GM19324 (cell line): Measurements from ENCODE around the gene SGCA.

Experiments
- ATAC-seq: cut with Tn5 transposase; IDR thresholded peaks from one replicate; pipeline ENCODE4 v1.9.1; 2021; ENCODE audit warnings: mild to moderate bottlenecking, moderate library complexity; ENCODE audit not compliant: unreplicated experiment, low FRiP score

SGCA gene

DNA sequence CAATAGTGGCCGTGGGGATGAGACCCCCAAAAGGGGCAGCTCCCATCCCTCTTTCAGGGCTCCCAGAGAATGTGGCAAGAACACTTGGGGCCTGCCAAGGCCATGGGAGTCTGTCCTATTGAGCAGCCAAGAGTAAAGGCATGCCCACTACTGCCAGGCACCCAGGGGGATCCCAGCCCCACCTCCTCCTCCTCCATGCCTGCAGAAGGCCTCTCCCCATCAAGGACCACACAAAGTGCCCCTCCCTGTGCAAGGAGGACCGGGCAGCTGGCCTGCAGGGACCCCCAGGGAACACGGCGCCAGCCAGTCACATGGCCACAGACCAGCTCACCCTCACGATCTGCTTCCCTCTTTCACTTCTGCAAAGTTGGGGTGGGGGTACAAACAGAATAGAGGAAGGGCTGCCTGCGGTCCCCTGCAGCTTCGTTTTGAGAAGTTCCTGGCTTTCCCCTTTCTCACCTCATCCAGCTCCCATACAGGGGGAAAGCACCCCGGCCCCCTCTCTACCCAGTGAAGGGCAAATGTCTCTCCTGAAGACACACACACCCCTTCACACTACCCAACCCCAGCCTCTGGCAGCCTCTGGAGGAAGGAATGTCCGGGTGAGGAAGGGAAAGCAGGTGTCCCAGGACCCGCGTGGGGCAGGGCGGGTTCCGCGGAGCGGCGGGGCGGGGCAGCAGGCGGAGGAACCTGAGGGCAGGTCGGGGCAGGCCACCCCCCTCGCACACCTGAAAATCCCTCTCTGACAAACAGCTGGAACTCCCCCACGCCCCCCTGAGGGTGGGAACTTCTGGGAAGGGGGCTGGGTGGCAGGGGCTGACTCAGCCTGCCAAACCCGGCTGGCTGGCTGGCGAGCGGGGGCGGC, 17.3 kb upstream of the SGCA start:
- no peak for ATAC-seq

DNA sequence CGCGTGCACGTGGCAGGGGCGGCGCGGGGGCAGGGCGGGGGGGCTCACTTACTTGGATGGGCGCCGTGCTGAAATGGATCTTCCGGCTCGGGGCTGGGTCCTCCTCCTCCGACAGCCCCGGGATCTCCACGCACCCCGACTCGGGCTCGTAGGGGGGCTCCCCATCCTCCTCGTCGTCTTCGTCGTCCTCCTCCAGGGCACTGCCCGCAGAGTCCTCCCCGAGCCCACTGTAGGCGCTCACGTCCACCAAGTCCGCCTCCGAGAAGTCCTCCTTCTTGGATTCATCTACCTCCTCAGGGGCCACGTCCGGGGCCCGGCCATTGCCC, 16.8 kb upstream of the SGCA start:
- ATAC-seq, result no peak

DNA sequence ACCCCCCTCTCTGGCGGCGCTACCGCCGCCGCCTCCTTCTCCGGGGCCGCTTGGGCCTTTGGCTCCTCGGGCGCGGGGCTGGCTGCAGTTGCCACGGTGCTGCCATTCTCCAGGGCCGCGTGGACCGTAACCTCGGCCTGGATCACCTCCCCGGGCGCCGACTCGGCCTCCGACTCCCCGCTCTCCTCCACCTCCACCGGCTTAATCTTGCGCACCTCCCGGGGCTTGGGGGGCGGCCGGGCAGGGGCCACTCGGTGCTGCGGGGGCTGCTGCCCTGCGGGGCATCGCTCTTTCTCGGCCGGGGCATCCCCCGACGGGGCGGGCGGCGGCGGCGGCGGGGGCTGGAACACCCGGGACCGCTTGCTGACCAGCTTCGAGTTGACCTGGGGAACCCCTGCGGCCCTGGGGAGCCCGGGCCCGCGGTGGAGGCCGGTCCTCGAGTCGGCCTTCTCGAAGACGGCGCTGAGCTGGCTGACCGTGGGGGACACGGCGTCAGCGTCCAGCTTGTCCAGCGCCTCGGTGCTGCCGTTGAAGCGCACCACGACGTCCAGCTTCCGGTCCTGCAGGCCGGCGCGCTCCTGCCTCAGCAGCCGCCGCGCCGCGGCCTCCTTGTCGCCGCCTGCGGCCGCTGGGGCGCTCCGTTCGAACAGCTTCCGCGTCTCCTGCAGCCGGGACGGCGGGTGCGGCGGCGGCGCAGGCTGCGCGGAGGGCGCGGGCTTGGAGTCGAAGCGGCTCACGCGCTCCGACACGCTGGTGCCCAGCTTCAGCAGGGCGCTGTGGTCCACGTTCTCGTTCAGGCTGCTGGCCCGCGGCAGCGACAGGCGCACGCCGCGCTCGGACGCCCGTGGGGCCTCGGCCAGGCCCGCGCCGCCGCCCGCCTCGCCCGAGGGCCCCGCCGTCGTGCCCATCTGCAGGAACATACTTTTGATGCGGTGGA, 16.1 kb upstream of the SGCA start:
- no peak for ATAC-seq

DNA sequence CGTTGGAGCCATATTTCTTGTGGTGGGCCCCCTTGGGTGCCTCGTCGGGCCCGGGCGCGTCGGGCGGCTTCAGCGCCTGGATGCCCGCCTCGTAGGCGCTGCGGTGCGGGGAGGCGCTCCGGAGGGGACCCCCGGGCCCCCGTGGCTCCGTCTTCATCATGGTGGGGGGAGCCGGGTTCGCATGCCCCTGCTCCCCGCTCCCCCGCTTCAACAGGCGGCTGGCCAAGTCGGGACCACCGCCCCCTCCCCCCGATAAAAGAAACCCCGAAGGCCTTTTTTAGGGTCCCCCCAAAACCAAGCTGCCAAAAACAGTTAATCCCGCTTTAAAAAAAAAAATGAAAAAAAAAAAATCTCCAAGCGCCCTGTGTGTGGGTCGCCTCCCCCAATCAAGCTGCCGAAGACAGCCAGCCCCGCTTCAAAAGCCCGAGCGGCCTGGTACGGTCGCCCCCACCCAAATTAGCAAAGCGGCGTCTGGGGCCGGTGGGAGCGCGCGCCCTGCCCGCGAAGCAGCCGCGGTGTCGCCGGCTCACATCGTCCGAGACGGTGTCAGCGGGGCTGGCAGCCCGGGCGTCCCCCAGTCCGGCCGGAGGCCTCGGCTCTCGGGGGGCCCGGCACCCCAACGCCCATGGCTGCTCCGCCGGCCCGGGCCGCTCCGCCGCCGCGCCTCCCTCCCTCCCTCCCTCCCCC, 15.3 kb upstream of the SGCA start, which contains the start of gene PPP1R9B:
TSS of gene PPP1R9B (minus strand) at position 324 of the 687 bp plus-strand sequence. CDS start at position 160, 164 bp downstream.
- ATAC-seq, result peak; percentile 2

DNA sequence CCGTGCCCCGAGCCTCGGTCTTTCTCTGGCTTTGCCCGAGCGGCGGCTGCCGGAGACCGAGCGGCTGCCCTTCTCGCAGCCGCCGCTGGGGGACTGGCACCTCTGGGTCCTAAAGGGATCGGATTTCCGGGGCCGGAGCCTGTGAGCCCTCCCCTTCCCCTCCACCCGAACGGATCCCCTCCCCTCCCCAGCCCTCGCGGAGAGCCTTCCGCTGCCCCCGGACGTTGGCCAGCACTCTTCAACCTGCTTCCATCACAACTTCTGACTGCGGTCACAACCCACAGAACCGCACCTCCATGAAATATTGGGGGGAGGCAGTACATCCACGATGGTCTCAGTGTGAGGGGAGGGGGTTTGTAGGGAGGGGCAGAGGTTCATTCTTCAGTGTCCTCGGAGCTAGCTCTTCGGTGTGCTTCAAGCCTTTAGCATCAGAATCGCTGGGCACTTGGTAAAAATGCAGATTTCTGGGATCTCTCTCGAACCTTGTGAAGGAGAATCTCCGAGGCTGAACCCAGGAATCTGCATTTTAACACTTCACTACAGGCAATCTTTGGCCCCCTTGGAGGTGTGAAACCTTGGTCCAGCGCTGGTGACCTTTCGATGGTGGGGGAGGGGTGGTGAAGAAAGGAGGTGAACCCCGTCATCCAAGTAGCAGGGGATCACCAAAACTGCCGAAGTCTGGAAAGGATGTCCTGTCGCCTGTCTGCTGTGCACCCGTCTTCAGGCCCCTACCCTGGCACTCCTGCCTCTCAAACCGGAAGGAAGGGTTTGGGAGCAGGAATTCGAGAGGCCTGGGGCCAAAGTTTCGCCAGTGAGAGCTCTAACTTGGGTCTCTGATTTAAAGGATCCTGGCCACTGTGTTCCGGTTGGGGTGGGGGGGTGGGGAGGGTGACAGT, 14.5 kb upstream of the SGCA start:
- peak; percentile 34 for ATAC-seq

DNA sequence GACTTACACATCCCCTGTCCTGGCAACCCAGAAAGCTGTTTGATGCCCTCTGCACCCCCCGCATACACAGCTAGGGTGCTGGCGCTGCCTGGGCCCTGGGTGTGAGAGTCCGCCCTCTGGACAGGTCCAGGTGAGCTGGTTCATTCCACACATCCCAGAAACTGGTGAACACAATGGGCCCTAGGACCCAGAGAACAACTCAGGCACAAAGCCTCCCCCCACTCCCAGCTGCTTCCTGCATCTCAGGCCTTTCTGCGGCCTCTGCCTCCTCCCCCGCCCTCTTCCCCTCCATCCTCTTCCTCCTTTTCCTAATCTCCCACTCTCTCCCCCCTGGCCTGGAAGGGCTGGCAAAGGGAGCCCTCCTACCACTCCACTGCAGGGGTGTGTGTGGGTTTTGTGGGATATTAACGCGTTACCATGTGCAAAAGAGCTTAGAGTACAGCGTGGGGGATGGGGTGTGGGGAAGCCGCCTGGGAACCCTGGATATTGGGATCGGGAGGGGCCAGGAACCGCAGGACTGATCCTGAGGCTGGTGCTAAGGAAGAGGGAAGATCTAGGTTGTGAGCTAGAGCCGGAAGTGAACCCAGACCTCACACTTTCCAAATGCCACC, 13.8 kb upstream of the SGCA start:
- no peak for ATAC-seq

DNA sequence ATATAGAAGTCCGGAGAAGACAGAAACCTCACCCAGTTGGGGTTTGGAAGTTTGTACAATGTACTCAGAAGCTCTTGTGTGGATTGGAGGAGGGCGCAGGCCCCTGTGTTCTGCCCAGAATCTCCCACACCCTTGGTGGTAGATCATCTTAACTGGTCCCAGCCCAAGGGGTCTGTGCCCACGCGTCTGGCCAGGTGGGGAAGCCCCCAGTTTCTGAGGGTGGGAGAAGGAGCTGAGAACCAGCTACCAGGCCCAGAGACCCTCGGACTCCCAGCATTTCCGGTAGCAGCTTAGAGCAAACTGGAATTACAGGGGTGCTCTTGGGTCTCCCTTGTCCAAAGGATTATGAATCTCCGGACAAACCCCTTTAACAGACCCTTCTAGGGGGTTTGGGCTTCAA, 13.1 kb upstream of the SGCA start:
- no peak for ATAC-seq

DNA sequence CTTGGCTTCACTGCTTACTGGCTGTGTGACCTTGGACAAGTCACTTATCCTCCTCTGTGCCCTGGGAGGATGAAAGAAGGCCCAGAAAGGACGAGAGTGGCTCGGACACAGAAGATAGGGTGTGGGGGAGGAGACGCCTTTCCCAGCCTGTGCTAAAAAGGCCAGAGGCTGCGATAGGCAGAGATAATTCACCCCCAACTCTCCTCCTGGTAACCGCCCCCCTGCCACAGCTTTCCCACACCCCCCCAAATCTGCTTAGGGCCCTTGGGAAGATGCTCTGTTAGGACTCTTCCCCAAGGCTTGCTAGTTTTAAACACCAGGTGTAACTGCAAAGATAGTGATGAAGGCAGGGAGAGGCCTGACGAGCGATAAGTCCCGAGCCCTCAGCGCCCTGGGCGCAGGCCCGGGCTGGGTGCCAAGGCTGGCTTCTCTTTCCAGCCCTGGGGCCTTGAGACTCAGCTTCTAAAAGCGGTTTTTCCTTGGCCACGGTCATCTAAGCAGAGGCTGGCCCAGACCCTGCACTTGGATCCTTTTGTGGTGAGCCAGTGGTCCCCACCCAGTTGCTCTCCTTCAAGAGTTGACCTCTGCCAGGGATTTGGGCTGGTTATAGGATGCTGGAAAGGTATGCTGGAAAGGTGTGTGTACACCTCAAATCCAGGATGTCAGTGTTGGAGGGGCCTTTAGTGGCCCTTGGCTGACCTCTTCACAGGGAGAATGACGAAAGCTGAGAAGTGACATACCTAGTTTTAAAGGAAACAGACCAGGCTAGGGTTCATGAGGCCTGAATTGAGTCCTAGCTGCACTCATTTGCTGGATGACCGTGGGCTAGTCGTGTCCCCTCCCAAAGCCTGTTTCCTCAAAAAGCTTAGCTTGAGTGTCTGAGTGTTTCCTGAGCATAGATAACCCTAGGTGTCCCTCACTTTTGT, 11.9 kb upstream of the SGCA start:
- no peak for ATAC-seq

DNA sequence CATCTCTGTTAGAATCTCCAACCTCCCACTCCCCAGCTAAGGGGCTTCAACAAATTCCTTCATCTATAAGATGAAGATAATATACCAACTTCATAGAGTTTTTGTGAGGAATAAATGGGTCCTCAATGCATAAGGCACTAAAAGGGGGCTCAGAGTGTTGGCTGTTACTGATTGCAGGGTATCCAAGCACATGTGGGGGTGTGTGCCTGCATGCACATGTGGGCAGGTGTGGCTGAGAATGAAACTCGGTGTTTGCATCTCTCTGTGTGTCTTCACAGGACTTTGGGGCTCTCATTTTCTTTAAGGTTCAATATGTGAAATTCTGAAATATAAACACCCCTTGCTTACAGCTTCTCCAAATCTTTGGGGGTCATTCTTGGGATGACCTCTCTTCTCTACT, 11.2 kb upstream of the SGCA start:
- ATAC-seq, result peak; percentile 45

DNA sequence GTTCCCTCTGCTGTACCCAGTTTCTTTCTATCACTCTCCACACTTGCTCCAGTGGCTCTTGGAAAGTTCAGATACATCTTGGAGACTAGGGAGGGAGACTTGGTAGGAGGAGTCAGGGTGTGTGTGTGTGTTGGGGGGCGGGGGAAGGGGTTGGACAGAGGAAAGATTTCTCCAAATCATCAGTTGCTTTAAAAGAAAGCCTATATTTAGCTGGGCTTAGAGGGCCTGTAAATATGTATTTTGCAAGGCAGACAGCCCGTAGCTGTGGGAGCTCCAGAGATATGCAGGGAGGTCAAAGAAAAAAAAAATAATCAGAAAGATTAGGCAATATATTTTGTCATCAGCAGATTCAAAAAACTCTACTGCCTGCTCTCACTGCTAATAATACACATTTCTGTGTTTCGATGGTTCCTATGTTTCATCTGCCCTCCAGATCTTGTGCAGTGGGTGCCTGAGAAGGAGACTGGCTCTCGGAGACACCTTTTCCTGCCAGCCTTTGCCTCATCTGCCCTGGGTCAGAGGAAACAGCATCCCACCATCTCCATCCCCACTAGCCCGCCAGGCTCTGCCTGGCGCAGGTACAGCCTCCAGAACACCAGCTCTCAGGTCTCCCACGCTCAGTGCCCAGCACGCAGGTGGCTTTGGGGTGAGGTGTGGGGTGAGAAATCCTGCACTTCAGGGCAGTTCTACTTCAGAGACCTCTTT, 10.5 kb upstream of the SGCA start:
- no peak for ATAC-seq

DNA sequence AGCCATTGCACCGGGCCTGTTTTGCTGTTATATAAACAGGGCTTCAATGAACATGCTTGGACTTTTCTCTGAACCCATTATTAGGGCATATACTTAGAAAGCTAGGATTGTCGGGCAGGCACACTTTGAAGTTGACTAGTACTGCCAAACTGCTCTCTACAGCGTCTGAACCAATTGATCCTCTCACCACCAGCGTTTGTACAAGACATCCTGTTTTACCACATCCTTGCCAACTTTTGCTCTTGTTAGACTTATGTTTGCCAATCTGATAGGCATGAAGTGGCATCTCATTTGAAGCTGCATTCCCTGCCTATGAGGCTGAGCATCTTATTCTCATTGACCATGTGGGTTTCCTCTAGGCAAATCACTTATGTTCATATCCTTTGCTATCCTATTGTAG, 7.9 kb upstream of the SGCA start:
- no peak for ATAC-seq

DNA sequence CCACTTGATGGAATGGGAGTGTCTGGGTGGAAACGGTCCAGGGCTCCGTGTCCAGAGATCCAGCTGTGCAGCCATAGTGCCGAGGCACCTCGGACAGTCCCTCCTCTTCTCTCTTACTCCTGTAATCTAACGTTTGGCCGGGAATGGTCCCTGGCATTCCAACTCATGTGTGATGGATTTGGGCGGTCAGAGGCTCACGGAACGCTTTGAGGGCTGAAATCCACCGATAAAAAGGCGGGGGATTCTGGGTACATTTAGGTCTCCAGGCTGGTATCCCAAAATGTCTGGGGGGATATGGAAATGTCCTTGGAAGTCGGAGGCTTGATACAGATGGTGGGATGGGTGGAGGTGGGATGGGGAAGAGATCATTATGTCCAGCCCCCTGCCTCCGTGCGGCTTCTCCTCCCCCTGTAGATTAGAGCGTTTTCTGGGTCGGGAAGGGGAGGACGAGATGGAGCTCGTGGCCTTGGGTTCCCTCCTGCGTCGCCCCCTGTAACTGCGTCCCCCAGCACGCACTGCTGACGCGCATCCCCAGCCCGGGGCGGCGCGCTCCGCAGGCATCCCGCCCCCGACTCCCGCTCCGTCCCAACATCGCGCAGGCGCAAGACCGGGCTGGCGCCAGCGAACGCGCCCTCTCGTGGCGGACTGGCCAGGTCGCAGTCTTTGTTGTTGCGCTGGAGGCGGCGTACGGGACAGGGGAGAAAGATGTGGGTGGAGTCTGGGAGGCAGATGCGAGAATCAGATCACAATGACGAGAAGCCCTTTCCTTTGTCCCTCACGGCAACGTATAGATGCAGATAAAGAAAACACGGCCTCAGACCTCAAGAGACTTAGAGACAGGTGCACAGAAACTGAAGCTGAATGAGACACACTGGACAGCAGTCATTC, 4.5 kb upstream of the SGCA start:
- ATAC-seq, result peak; percentile 87

DNA sequence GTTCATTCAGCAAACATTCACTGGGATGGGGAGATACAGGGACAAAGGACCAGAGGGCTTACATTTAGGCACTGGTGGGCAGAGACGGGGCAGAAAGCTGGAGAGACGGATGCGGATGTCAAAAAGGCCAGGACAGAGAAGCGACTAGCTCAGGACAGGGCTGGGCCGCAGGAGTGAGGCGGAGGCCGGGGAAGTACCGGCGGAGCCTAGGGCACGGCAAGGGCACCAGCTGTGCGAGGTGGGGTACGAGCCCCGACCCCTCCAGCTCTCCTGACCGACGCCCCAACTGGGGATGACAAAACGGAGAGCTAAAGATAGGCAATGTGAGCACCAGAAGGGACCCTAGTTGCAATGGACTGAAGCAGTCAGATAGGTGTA, 3.9 kb upstream of the SGCA start:
- no peak for ATAC-seq

DNA sequence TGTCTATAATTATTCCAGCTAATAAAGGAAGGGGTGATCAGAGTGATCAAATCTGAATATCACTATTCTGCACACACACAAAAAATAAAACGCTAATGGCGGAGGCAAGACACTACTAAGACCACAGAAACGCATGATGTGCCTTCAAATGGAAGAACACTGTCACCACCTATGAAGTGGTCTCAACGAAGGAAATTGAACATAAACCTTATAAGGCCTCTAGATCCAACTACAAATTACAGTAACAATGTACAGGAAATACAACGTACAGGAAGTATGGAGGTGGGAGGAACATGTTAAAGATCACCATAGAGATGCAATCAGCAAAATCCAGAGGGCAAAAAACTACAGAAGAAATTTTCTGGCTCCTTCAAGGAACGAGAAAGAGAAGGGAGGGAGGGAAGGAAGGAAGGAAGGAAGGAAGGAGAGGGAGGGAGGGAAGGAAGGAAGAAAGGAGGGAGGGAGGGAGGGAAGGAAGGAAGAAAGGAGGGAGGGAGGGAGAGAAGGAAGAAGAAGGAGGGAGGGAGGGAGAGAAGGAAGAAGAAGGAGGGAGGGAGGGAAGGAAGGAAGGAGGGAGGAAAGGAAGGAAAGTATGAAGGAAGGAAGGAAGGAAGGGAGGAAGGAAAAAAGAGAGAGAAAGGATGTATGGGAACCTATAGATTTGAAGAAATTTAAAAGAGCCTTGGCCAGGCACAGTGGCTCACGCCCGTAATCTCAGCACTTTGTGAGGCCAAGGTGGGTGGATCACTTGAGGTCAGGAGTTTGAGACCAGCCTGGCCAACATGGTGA, 3.1 kb upstream of the SGCA start:
- no peak for ATAC-seq

DNA sequence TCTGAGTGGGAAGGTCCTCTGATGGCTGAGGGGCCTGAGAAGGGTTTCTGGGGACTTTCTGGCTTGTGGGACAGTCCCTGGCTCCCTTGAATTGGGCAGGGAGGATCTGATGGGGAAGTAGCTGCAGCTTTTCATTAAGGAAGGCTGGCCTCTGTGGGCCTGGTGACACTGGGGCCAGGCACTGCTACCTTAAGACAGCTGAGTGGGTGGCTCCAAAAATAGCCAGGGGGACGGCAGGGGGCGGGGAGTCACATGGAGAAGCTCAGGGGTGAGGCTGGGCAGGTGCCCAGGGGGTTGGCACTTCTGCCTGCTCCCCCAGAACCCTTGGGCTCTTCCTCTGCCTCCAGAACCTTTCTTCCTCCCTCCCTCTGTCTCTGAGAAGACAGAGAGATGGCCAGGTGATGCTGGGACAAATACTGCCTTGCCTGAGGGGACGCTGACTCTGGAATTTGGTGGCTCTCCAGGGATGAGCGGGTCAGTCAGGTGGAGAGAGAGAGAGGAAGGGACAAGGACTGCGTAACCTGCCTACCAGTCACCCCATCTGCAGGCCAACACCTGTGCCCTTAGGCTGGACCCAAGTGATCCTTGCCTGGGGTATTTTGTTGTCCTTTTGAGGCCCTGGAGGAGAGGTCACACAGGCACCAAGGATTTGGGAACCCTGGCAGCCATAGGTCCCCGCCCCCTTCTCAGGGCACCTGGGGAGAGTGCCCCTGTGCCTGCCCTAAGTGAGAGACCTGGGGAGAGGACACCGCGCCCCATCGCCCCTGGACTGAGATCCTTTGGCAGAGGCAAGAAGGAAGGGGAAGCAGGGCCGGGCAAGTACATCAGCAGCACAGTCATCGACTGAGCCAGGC, 1.7 kb upstream of the SGCA start:
- ATAC-seq, result no peak

DNA sequence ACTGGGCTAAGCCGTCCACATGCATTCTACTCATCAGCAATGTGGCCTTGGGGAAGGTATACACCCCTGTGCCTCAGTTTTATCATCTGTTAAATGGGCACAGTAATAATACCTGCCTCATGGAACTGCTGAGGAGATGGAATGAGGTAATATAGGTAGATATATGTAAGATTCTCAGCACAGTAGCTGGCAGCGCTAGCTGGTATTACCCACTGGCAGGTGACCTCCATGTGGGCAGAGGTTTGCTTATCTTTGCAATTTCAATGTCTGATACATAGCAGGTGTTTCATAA, 1.2 kb upstream of the SGCA start:
- ATAC-seq, result no peak
